ENCODE results near the gene CST6. TPM values are rescaled to one million over a fixed set of nuclear protein-coding genes. Genes with fewer than 3 reads are reported as not detected.

CST6 gene
- total RNA-seq, 1 donor = not detected

DNA sequence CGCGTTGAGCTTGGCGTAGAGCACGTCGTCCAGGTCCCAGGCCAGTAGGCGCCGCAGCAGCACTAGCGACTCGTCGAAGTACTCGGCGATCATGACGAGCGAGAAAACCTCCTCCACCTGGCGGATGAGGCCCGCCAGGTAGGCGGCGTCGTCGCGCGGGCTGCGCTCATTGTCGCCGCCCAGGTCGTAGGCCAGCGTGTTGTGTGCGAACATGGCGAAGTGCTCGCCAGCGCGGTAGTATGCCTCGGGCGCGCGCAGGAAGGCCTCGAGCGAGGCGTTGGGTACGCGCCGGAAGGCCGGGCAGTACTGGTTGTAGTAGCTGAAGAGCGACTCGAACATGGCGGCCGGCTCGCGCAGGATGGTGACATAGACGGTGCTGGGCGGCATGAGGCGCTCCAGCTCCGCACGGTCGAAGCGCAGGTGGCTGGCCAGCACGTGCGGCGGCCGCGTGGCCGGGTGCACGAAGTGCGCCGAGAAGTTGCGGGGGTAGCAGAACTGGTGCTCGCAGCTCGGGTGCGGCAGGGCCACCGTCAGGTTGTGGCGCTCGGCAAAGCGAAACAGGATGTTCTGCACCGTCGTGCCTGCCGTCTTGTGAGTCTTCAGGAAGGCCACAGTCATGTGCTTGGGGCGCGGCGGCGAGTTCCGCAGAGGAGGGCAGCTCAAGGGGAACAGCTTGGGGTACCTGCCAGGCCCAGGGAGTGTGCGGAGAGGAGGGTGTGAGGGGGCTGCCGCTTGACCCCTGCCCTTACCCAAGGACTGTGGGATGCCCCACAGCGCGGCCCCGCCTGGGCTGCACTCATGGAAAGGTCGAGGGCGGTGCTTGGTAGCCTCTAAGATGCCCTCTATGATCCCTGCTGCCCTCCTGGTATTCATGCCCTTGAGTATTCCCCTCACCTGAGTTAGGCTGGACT lies 31.4 kb downstream of the CST6 start:
- no peak for DNase-seq (ENCODE audit: low read depth in 2 of 3, low spot score in 2 of 3)

DNA sequence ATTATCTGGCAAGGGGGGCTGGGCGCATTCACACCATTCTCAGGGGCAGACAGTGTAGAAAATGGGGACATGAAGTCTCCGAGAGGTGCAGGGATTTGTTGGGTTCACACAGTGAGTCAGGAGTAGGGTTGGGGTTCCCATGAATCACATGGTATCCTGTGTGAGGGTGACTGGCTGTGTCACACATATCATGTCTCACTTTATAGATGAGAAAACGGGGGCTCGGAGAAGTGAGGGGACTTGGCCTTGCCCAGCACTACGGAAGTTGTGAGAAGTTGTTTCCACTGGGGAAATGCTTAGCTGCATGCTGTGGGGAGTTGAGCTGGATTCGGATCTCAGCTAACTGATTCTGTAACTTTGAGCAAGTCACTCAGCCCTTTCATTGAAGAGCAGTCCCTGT lies 32.9 kb downstream of the CST6 start:
- no peak for DNase-seq (ENCODE audit: low read depth in 2 of 3, low spot score in 2 of 3)

GRCh38 chr11:66045177-66045639 lies 33.4 kb downstream of the CST6 start:
- DNase-seq (ENCODE audit: low read depth in 2 of 3, low spot score in 2 of 3) = peak; percentile 68 to 89 (median 85)

DNA sequence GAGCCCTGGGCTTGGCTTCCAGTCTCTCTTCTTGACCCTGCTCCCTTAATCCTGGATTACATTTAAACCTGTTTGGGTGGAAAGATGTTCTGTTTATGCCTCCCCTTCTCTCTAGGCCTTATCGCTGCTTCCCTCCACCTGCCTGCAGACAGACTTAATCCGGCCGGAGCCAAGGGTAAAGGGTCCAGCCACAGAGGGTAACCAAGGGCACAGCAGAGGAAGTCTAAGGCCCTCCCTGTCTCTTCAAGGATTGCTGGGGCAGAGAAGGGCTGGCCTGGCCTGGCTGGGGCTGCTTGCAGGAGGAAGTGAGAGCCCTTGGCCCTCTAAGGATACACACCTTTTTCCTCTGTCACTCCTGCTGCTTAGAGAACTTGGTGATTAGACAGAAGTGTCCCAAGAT lies 35.1 kb downstream of the CST6 start:
- DNase-seq (ENCODE audit: low read depth in 2 of 3, low spot score in 2 of 3) = no peak

- no peak for DNase-seq (ENCODE audit: low read depth in 2 of 3, low spot score in 2 of 3)
Measured at GRCh38 chr11:66047541-66048365, 35.9 kb downstream of the CST6 start.

DNA sequence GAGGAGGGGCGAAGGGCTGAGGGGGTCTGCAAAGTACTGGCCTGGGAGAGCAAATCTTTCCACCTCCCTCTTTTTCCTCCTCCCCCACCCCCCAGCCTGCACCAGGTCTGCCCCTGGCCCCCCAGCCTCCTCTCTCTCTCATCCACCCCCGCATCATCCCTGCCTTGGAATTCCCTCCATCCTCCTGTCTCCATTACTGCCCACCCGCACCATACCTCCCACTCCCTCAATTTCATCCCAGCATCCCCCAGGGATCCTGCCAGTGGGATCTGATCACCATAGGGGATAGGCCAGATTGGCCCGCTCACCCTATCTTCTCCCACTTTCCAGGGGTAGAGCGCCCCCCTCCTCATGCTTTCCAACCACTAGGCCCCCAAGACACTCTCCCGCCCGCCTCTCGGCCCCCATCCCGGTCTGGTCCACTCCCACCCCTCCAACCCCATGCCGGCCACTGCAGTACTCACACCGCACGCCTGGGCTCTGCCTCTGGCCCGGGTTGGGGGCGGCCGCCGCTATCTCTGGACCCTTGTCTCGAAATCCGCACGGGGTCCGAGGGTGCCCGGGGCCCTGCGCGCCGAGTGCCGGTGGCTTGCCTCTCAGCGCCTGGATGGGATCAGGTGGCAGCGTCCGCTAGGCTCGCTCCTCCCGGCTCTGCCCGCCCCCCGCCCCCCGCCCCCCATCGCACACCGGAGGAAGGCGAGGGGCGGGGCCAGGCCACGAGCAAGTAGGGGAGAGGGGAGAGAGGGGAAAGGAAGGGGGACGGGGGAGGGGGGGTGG lies 36.9 kb downstream of the CST6 start, which contains the start of gene GAL3ST3:
GAL3ST3 (minus strand) TSS at position 615 of the 777 bp plus-strand sequence. CDS start 3,746 bp downstream, outside the sequence.
- DNase-seq (ENCODE audit: low read depth in 2 of 3, low spot score in 2 of 3) = peak in 1 of 3 donors; percentile 37

DNA sequence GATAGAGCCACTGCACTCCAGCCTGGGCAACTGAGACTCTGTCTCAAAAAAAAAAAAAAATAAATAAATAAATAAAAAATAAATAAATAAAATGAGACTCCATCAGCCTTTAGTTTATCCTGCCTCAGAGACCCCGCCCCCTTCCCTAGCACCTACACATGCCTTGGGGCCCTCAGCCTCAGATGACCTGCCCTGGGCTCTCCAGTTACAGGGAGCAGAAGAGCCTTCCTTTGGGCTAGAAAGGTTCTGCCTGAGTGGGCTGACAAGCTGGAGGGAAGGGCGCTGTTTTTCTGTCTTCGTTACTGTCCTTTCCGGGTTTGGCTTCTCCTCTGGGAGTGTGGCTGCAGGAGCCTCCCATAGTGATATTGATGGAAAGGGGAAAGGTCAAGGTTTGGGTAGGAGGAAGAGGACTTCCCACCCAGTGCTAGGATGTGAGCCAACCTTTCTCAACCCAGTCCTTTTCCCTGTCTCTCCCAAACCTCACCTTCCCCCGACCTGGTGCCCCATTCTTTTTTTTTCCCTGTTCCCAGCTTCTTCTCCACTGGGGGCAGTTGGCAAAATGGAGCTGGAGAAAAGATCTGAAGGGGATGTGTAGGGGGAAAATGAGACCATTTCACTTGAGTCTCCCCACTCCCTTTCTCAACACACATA lies 38.9 kb downstream of the CST6 start:
- DNase-seq (ENCODE audit: low read depth in 2 of 3, low spot score in 2 of 3) = no peak

DNA sequence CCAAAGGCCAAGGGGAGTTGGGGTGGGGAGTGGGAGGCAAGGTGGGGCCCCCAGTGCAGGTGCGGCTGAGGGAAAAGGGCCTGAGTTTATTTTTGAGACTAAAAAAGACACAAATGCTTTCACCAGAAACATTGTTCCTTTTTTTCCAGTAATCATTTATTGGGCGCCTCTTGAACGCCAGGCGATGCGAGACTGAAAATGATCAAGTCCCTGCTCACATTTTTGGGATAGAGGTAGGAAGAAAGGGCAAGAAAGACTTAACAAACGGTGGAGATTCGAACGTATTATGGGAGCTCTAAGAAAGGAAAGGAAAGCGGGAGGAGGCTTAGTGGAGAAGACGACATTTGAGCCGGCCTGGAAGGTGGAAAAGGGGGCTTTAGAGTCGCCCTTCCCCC lies 39.6 kb downstream of the CST6 start:
- peak in 1 of 3 donors; percentile 10 for DNase-seq (ENCODE audit: low read depth in 2 of 3, low spot score in 2 of 3)

GRCh38 chr11:66051766-66052663 lies 40.2 kb downstream of the CST6 start, which contains the start of gene SF3B2:
SF3B2 (plus strand) TSS chr11:66052364; CDS start chr11:66052385, 21 bp downstream.
- peak; percentile 94 to 99 (median 98) for DNase-seq (ENCODE audit: low read depth in 2 of 3, low spot score in 2 of 3)

GRCh38 chr11:66052664-66052982 lies 40.8 kb downstream of the CST6 start:
- no peak for DNase-seq (ENCODE audit: low read depth in 2 of 3, low spot score in 2 of 3)

DNA sequence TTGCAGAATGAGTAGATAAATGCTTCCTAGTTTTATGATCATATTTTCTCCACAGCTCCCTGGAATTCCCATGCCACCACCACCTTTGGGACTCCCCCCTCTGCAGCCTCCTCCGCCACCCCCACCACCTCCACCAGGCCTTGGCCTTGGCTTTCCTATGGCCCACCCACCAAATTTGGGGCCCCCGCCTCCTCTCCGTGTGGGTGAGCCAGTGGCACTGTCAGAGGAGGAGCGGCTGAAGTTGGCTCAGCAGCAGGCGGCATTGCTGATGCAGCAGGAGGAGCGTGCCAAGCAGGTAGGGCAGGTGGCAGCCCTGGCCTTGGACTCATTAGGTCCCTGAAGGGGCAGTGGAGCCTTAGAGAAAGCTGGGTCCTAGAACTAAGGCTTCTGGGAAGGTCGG lies 43.2 kb downstream of the CST6 start:
- DNase-seq (ENCODE audit: low read depth in 2 of 3, low spot score in 2 of 3) = no peak

- no peak for DNase-seq (ENCODE audit: low read depth in 2 of 3, low spot score in 2 of 3)
Measured at GRCh38 chr11:66056501-66056900, 44.7 kb downstream of the CST6 start.

DNA sequence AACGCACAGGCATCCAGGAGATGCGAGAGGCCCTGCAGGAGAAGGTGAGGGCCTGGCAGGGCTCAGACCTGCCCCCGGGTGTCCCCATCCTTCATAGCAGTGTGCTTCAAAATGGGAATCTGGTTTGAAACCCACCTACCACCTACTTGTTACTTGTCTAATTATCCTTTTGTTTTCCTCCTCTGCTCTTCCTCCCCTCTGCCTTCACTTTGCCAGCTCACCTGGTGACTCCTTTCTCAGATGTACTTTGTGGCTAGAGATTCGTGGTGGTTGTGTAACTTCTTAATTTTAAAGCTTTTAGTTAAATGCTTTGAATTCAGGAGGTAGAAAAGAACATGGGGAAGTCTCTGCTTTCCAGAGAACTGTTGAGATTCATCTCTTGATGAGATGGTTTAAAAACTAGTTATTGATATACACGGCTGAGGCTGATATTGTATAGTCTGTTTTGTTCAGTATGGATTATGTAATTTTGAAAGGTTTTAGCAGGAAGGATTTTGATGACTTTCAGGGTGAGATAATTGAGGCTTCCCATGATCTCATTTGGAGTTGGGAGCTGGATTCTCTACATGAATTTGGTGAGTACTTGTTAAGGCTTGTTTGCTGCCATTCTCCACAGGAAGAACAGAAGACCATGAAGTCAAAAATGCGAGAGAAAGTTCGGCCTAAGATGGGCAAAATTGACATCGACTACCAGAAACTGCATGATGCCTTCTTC lies 48.3 kb downstream of the CST6 start:
- no peak for DNase-seq (ENCODE audit: low read depth in 2 of 3, low spot score in 2 of 3)

GRCh38 chr11:66061268-66061667 lies 49.5 kb downstream of the CST6 start:
- DNase-seq (ENCODE audit: low read depth in 2 of 3, low spot score in 2 of 3) = no peak

- DNase-seq (ENCODE audit: low read depth in 2 of 3, low spot score in 2 of 3) = no peak
Measured at GRCh38 chr11:66062408-66062807, 50.6 kb downstream of the CST6 start.
